Stimulated activated CD8-positive, alpha-beta memory T cell treated with anti-CD3 and anti-CD28 coated beads, Interleukin-4, amount 100 ng/mL, for 4 hours (primary cell): ENCODE data around the gene SDSL.

ENCODE experiments used
- DNase-seq, 2 donors: peaks; one replicate each; pipeline ENCODE4 v3.0.0-alpha.2; 2020; ENCODE audit warnings: low read depth in 2 of 2, low spot score in 1 of 2

SDSL gene

GRCh38 chr12:113396200-113396599 lies 26.0 kb upstream of the SDSL start:
- DNase-seq: no peak

GRCh38 chr12:113396828-113397496 lies 25.2 kb upstream of the SDSL start:
- DNase-seq: no peak

- DNase-seq: no peak
Observed at GRCh38 chr12:113397497-113398197, 24.5 kb upstream of the SDSL start.

GRCh38 chr12:113398346-113399290 lies 23.6 kb upstream of the SDSL start:
- no peak for DNase-seq

GRCh38 chr12:113399490-113399889 lies 22.7 kb upstream of the SDSL start:
- no peak for DNase-seq

- no peak for DNase-seq
Observed at GRCh38 chr12:113400362-113400761, 21.8 kb upstream of the SDSL start.

- no peak for DNase-seq
Observed at GRCh38 chr12:113401066-113402000, 20.8 kb upstream of the SDSL start.

GRCh38 chr12:113402586-113403260 lies 19.5 kb upstream of the SDSL start:
- no peak for DNase-seq

- no peak for DNase-seq
Observed at GRCh38 chr12:113403435-113404415, 18.5 kb upstream of the SDSL start, which contains the start of gene SDS. TSS of gene SDS (minus strand) at chr12:113403887. CDS start at chr12:113399708, 4,179 bp downstream.

GRCh38 chr12:113405694-113406093 lies 16.5 kb upstream of the SDSL start:
- no peak for DNase-seq

GRCh38 chr12:113407931-113408600 lies 14.1 kb upstream of the SDSL start:
- DNase-seq: no peak

- no peak for DNase-seq
Observed at GRCh38 chr12:113408756-113409298, 13.4 kb upstream of the SDSL start.

- DNase-seq: no peak
Observed at GRCh38 chr12:113409462-113410124, 12.6 kb upstream of the SDSL start.

GRCh38 chr12:113413488-113413939 lies 8.7 kb upstream of the SDSL start:
- no peak for DNase-seq

GRCh38 chr12:113414519-113415038 lies 7.6 kb upstream of the SDSL start:
- DNase-seq: no peak

GRCh38 chr12:113416091-113416754 lies 6.0 kb upstream of the SDSL start:
- DNase-seq: no peak
